ENCODE data around the gene TIMMDC1.

Gene TIMMDC1

DNA sequence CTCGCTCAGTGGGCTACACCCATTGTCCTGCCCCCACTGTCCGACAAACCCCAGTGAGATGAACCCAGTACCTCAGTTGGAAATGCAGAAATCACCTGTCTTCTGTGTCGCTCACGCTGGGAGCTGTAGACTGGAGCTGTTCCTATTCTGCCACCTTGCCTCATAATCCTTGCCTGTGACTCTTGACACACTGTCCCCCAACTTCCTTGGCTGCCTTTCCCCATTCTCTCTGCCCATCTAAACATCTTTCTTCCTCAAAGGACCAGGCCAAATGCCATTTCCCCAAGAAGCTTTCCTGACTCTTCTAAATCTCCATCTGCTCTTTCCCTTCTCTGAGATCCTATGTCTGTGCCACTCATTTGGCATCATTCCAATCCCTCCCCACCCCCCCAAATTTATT is 70.8 kb downstream of the TIMMDC1 start:
- Histone ChIP-seq H3K4me3 (ENCODE audit: low read depth, low read length) (no peak overlapping the region), H3K9me3 (ENCODE audit: control insufficient read depth, low read length) (no peaks in the 10 kb centered on the region), H3K4me2 (ENCODE audit: low read length) (no peak overlapping the region), H3K27ac (no peak overlapping the region), H3K36me3 (ENCODE audit: control insufficient read depth, insufficient read depth, low read length) (no peaks in the 10 kb centered on the region), H3K9ac (no peak overlapping the region), H3K79me2 (no peaks in the 10 kb centered on the region), H3K4me1 (no peaks in the 10 kb centered on the region), H3K27me3 (ENCODE audit: control insufficient read depth, insufficient read depth, low read length) (no peaks in the 10 kb centered on the region), H2AFZ (no peak overlapping the region)
- TF ChIP-seq, protein P1, sequence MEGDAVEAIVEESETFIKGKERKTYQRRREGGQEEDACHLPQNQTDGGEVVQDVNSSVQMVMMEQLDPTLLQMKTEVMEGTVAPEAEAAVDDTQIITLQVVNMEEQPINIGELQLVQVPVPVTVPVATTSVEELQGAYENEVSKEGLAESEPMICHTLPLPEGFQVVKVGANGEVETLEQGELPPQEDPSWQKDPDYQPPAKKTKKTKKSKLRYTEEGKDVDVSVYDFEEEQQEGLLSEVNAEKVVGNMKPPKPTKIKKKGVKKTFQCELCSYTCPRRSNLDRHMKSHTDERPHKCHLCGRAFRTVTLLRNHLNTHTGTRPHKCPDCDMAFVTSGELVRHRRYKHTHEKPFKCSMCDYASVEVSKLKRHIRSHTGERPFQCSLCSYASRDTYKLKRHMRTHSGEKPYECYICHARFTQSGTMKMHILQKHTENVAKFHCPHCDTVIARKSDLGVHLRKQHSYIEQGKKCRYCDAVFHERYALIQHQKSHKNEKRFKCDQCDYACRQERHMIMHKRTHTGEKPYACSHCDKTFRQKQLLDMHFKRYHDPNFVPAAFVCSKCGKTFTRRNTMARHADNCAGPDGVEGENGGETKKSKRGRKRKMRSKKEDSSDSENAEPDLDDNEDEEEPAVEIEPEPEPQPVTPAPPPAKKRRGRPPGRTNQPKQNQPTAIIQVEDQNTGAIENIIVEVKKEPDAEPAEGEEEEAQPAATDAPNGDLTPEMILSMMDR (IDR thresholded peaks at IDR 0.05): no peak

DNA sequence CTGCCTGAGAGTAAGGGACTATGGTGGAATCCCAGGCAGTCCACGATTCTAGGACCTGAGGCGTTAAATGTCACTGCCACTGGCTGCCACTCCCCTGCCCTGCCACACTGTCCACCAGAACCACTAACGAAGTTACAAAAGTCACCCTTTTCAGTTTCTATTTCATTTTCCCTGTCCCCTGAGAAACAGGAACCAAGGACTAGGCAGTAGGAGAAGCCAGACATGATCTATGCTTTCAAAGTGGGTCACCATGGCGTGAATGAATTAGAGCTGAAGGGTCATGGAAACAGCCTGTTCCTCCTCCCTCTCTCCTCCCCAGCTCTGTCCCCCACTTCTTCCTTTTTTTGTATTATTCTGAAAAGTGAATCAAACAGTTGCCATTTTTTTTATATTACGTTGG is 71.9 kb downstream of the TIMMDC1 start:
- no peaks in the 10 kb centered on the region for H3K79me2 ChIP-seq
- no peaks in the 10 kb centered on the region for H3K36me3 ChIP-seq (ENCODE audit: control insufficient read depth, insufficient read depth, low read length)
- TF ChIP-seq, protein P1 (IDR thresholded peaks at IDR 0.05): no peak
- no peaks in the 10 kb centered on the region for H3K4me1 ChIP-seq
- no peaks in the 10 kb centered on the region for H3K27me3 ChIP-seq (ENCODE audit: control insufficient read depth, insufficient read depth, low read length)
- no peak overlapping the region for H3K4me3 ChIP-seq (ENCODE audit: low read depth, low read length)
- H2AFZ ChIP-seq: no peak overlapping the region
- H3K9ac ChIP-seq: no peak overlapping the region
- no peaks in the 10 kb centered on the region for H3K9me3 ChIP-seq (ENCODE audit: control insufficient read depth, low read length)
- no peak overlapping the region for H3K27ac ChIP-seq
- H3K4me2 ChIP-seq (ENCODE audit: low read length): no peak overlapping the region

DNA sequence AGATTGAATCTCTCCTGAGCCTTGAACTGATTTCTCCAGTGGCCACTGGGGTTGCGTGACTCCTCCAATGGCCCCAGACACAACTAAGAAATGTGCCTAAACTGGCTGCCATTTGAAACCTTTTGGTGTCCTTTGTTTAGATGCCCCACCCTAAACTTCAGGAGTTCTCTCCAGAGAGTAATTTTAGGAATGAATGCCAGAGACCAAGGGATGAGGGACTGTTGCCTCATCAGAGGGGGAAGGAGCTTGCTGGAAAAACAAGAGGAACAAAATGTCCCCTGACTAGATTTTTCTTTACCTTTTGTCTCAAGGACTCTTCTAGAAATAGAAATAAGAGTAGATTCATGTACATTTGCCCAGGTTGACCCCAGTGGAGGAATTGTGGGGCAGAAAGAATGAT is 72.9 kb downstream of the TIMMDC1 start:
- Histone ChIP-seq H3K4me3 (ENCODE audit: low read depth, low read length) (no peak overlapping the region), H3K27ac (peak overlapping the region; percentile 38), H3K4me1 (no peaks in the 10 kb centered on the region), H2AFZ (no peak overlapping the region), H3K27me3 (ENCODE audit: control insufficient read depth, insufficient read depth, low read length) (no peaks in the 10 kb centered on the region), H3K9me3 (ENCODE audit: control insufficient read depth, low read length) (no peaks in the 10 kb centered on the region), H3K36me3 (ENCODE audit: control insufficient read depth, insufficient read depth, low read length) (no peaks in the 10 kb centered on the region), H3K9ac (no peak overlapping the region), H3K4me2 (ENCODE audit: low read length) (no peak overlapping the region), H3K79me2 (no peaks in the 10 kb centered on the region)
- TF ChIP-seq, protein P1 (IDR thresholded peaks at IDR 0.05): no peak

DNA sequence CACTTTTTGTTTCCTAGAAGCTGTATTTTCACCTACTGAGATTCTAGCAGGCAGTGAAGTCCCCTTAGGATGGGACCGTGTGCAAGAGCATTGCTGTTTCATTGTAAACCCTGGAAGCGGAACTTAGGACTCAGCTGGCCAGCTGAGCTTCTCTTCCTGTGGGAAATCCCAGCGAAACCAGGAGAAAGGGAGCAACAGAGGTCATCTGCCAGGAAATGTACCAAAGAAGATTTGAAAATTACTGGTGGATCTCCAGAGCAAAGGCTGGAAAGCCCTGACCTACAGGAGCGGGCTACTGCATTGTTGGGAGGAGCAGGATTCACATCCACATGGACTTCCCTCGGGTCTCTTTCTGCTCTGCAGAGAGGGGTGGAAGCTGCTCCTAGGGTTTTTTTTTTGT is 73.3 kb downstream of the TIMMDC1 start:
- Histone ChIP-seq H3K79me2 (no peaks in the 10 kb centered on the region), H3K4me3 (ENCODE audit: low read depth, low read length) (no peak overlapping the region), H3K36me3 (ENCODE audit: control insufficient read depth, insufficient read depth, low read length) (no peaks in the 10 kb centered on the region), H3K4me1 (no peaks in the 10 kb centered on the region), H3K9ac (no peak overlapping the region), H3K27ac (peak overlapping the region; percentile 38), H3K9me3 (ENCODE audit: control insufficient read depth, low read length) (no peaks in the 10 kb centered on the region), H3K4me2 (ENCODE audit: low read length) (no peak overlapping the region), H3K27me3 (ENCODE audit: control insufficient read depth, insufficient read depth, low read length) (no peaks in the 10 kb centered on the region), H2AFZ (no peak overlapping the region)
- TF ChIP-seq, protein P1 (IDR thresholded peaks at IDR 0.05): no peak
